Transverse colon (tissue), 4 donors: ENCODE data around the gene BLOC1S3.

Experiments used
- CTCF ChIP-seq, 5 experiments: fragments of 200-600 bp in 3 of 5; fragments of 450-650 bp in 2 of 5; sonication (generic) in 3 of 5; IDR thresholded peaks; 1 replicate in 2 of 5; 2 replicates in 3 of 5; pipeline ENCODE4 v1.5.1; 2016 to 2017; ENCODE audit warnings: antibody characterized with exemption in 5 of 5, inconsistent platforms in 3 of 5, mild to moderate bottlenecking in 2 of 5, moderate library complexity in 1 of 5
- EP300 ChIP-seq: sonication (generic); formaldehyde crosslinking; IDR thresholded peaks from one replicate; pipeline ENCODE4 v1.6.1; 2017; ENCODE audit warnings: antibody characterized with exemption, low read depth
- POLR2A ChIP-seq: fragments of 450-650 bp; IDR thresholded peaks from one replicate; pipeline ENCODE4 v1.6.1; 2016; ENCODE audit warnings: antibody characterized with exemption, mild to moderate bottlenecking, moderate library complexity
- POLR2AphosphoS5 ChIP-seq, 3 donors: sonication (generic); formaldehyde crosslinking; IDR thresholded peaks; one replicate each; pipeline ENCODE4 v1.6.1; 2016; ENCODE audit warnings: antibody characterized with exemption in 3 of 3

- no peak for TF ChIP-seq POLR2A
- no peak for TF ChIP-seq CTCF (IDR thresholded peaks at IDR 0.05)
- no peak for TF ChIP-seq POLR2AphosphoS5 (IDR thresholded peaks at IDR 0.05)
- TF ChIP-seq EP300 = no peak
Measured at GRCh38 chr19:45218911-45219743, 40.5 kb downstream of the BLOC1S3 start.
